HFF-Myc (cell line): ENCODE results near the gene CADM2.

Experiments
- DNase-seq: peaks from one replicate; pipeline ENCODE4 v3.0.0-alpha.2; 2011; ENCODE audit warnings: low read depth; ENCODE audit errors: extremely low read depth
- H3K4me3 ChIP-seq: replicated peaks from 2 replicates; pipeline ENCODE4 v1.5.1; 2011; ENCODE audit warnings: low read depth, mild to moderate bottlenecking, control low read depth, low read length
- CTCF ChIP-seq: IDR thresholded peaks from 2 replicates; pipeline ENCODE4 v1.5.1; 2012; ENCODE audit warnings: mild to moderate bottlenecking, low read depth, low read length, control low read depth; ENCODE audit errors: missing control alignments

Gene CADM2

GRCh38 chr3:85433319-85433718 is 474.5 kb downstream of the CADM2 start:
- no peak for TF ChIP-seq CTCF
- H3K4me3 ChIP-seq: no peak overlapping the region
- DNase-seq: no peak

- no peak for DNase-seq
- no peak for TF ChIP-seq CTCF
- H3K4me3 ChIP-seq: no peak overlapping the region
These were observed 496.9 kb downstream of the CADM2 start for GRCh38 chr3:85455561-85456200.

- TF ChIP-seq CTCF: no peak
- H3K4me3 ChIP-seq: no peak overlapping the region
- no peak for DNase-seq
These were observed 515.5 kb downstream of the CADM2 start for GRCh38 chr3:85474241-85474640.

DNA sequence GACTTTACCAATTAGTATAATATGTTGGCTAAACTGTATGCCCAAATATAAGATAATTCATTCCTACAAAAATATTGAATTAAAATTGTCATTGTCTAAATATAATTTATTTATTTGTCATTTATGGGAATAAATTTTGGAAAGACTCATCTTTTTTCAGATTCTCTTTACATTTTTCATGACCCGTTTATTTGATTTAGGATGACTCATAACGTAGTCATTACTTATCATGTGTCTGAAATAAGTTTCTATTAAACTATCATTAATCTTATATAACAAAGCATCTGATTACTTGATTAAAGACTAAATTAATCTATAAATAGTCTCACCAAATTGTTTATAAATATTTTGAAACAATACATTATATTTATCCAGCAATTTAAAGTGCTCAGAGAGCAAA is 516.6 kb downstream of the CADM2 start:
- TF ChIP-seq CTCF: no peak
- DNase-seq: no peak
- H3K4me3 ChIP-seq: no peak overlapping the region

GRCh38 chr3:85476891-85477495 is 518.2 kb downstream of the CADM2 start:
- DNase-seq: no peak
- no peak for TF ChIP-seq CTCF
- H3K4me3 ChIP-seq: no peak overlapping the region

- no peak for DNase-seq
- no peak for TF ChIP-seq CTCF
- no peak overlapping the region for H3K4me3 ChIP-seq
These were observed 522.8 kb downstream of the CADM2 start for GRCh38 chr3:85481411-85482212.
